GM18507 (cell line): ENCODE results near the gene ALK.

ENCODE experiments used
- DNase-seq: peaks from one replicate; pipeline ENCODE4 v3.0.0; 2011; ENCODE audit warnings: low read depth; ENCODE audit not compliant: insufficient read length; ENCODE audit errors: extremely low spot score
- FAIRE-seq: peaks from 2 replicates; lab custom pipeline; 2011; peaks lifted over from hg19 to GRCh38; lab: Jason Lieb, UNC

ALK gene

GRCh38 chr2:29222381-29223179 is 698.8 kb downstream of the ALK start:
- FAIRE-seq, result no peak
- no peak for DNase-seq

GRCh38 chr2:29220506-29221270 is 700.7 kb downstream of the ALK start:
- FAIRE-seq, result no peak
- no peak for DNase-seq

GRCh38 chr2:29219374-29219773 is 702.0 kb downstream of the ALK start:
- DNase-seq (no peak), FAIRE-seq (no peak)

GRCh38 chr2:29218550-29219125 is 702.7 kb downstream of the ALK start:
- FAIRE-seq, result no peak
- no peak for DNase-seq

- no peak for FAIRE-seq
- no peak for DNase-seq
These were observed 703.3 kb downstream of the ALK start for GRCh38 chr2:29218071-29218470.

- FAIRE-seq (no peak), DNase-seq (no peak)
These were observed 704.8 kb downstream of the ALK start for GRCh38 chr2:29216609-29216909.

GRCh38 chr2:29215739-29216608 is 705.4 kb downstream of the ALK start:
- no peak for DNase-seq
- FAIRE-seq, result no peak

- DNase-seq (no peak), FAIRE-seq (no peak)
These were observed 706.3 kb downstream of the ALK start for GRCh38 chr2:29215073-29215472.

GRCh38 chr2:29213888-29214291 is 707.5 kb downstream of the ALK start:
- no peak for FAIRE-seq
- DNase-seq, result no peak

GRCh38 chr2:29212009-29212408 is 709.4 kb downstream of the ALK start:
- FAIRE-seq (peak; percentile 9), DNase-seq (no peak)

GRCh38 chr2:29209551-29209950 is 711.8 kb downstream of the ALK start:
- no peak for DNase-seq
- FAIRE-seq, result no peak

GRCh38 chr2:29207352-29208148 is 713.8 kb downstream of the ALK start:
- FAIRE-seq (peak; percentile 41), DNase-seq (no peak)

- DNase-seq, result no peak
- FAIRE-seq, result no peak
These were observed 714.4 kb downstream of the ALK start for GRCh38 chr2:29206941-29207340.

- no peak for FAIRE-seq
These were observed 718.4 kb downstream of the ALK start for GRCh38 chr2:29202819-29203495.

GRCh38 chr2:29201979-29202378 is 719.4 kb downstream of the ALK start:
- no peak for FAIRE-seq

More at GRCh38 chr2:29202819-29203495, 718.4 kb downstream of the ALK start:
- no peak for DNase-seq

GRCh38 chr2:29196792-29197788 is 724.3 kb downstream of the ALK start:
- FAIRE-seq (peak; percentile 95), DNase-seq (peak; percentile 69)

More at GRCh38 chr2:29201979-29202378, 719.4 kb downstream of the ALK start:
- DNase-seq, result no peak

- FAIRE-seq (no peak), DNase-seq (no peak)
These were observed 725.6 kb downstream of the ALK start for GRCh38 chr2:29195796-29196195.
